SK-N-SH treated with all-trans-retinoic acid at 6 μM for 48 hours (cell line): ENCODE measurements around the gene SELENOK.

Experiments
- ATAC-seq: fragments of 200-7000 bp; cut with Tn5 transposase; 3 replicates; pipeline ENCODE4 v1.9.1; 2020; ENCODE audit warnings: mild to moderate bottlenecking, moderate library complexity
- ARNTL ChIP-seq: fragments of 450-650 bp; formaldehyde crosslinking; IDR thresholded peaks from 2 replicates; pipeline ENCODE4 v1.5.0; 2020; ENCODE audit warnings: low read depth, mild to moderate bottlenecking, moderate library complexity, borderline replicate concordance
- BACH2 ChIP-seq: fragments of 250-450 bp; sonication (Bioruptor Pico); IDR thresholded peaks from 2 replicates; pipeline ENCODE4 v1.9.0; 2021; ENCODE audit warnings: mild to moderate bottlenecking, borderline replicate concordance
- CSRNP3 ChIP-seq: fragments of 250-450 bp; sonication (Bioruptor Pico); IDR thresholded peaks from 2 replicates; pipeline ENCODE4 v1.5.1; 2021; ENCODE audit warnings: mild to moderate bottlenecking, moderate library complexity
- ESRRG ChIP-seq: fragments of 250-450 bp; sonication (Bioruptor Pico); IDR thresholded peaks from 2 replicates; pipeline ENCODE4 v1.6.1; 2021; ENCODE audit warnings: mild to moderate bottlenecking
- GLIS3 ChIP-seq: fragments of 250-450 bp; sonication (Bioruptor Pico); IDR thresholded peaks from 2 replicates; pipeline ENCODE4 v1.5.0; 2020; ENCODE audit warnings: mild to moderate bottlenecking, moderate library complexity
- ISL1 ChIP-seq: fragments of 250-450 bp; sonication (Bioruptor Pico); IDR thresholded peaks from 2 replicates; pipeline ENCODE4 v2.1.2; 2022; ENCODE audit warnings: mild to moderate bottlenecking, moderate library complexity
- OSR1 ChIP-seq: fragments of 250-450 bp; sonication (Bioruptor Pico); IDR thresholded peaks from 2 replicates; pipeline ENCODE4 v1.8.0; 2022; ENCODE audit warnings: moderate library complexity, mild to moderate bottlenecking, inconsistent platforms
- PATZ1 ChIP-seq: fragments of 250-450 bp; sonication (Bioruptor Pico); IDR thresholded peaks from 2 replicates; pipeline ENCODE4 v1.8.0; 2020; ENCODE audit warnings: mild to moderate bottlenecking, moderate library complexity, borderline replicate concordance
- PPARA ChIP-seq: fragments of 250-450 bp; sonication (Bioruptor Pico); IDR thresholded peaks from 2 replicates; pipeline ENCODE4 v1.5.0; 2020; ENCODE audit warnings: mild to moderate bottlenecking, borderline replicate concordance
- RARB ChIP-seq: fragments of 250-450 bp; sonication (Bioruptor Pico); IDR thresholded peaks from 2 replicates; pipeline ENCODE4 v1.8.0; 2021; ENCODE audit warnings: mild to moderate bottlenecking, moderate library complexity
- SNAI2 ChIP-seq: fragments of 250-450 bp; sonication (Bioruptor Pico); IDR thresholded peaks from 2 replicates; pipeline ENCODE4 v1.5.0; 2020; ENCODE audit warnings: mild to moderate bottlenecking, moderate library complexity
- TCF4 ChIP-seq: fragments of 250-450 bp; sonication (Bioruptor Pico); IDR thresholded peaks from 2 replicates; pipeline ENCODE4 v1.8.0; 2021; ENCODE audit warnings: mild to moderate bottlenecking, moderate library complexity, borderline replicate concordance
- TSHZ2 ChIP-seq: fragments of 250-450 bp; sonication (Bioruptor Pico); IDR thresholded peaks from 2 replicates; pipeline ENCODE4 v1.5.0; 2020; ENCODE audit warnings: mild to moderate bottlenecking, moderate library complexity
- ZC3H10 ChIP-seq: fragments of 250-450 bp; sonication (Bioruptor Pico); IDR thresholded peaks from 2 replicates; pipeline ENCODE4 v1.5.1; 2021; ENCODE audit warnings: mild to moderate bottlenecking, moderate library complexity
- ZFP3 ChIP-seq: fragments of 250-450 bp; sonication (Bioruptor Pico); IDR thresholded peaks from 2 replicates; pipeline ENCODE4 v1.5.0; 2020; ENCODE audit warnings: mild to moderate bottlenecking, moderate library complexity
- ZFP30 ChIP-seq: fragments of 450-650 bp; formaldehyde crosslinking; IDR thresholded peaks from 2 replicates; pipeline ENCODE4 v1.5.0; 2022; ENCODE audit warnings: mild to moderate bottlenecking, moderate library complexity
- ZNF70 ChIP-seq: fragments of 450-650 bp; formaldehyde crosslinking; IDR thresholded peaks from 2 replicates; pipeline ENCODE4 v1.5.0; 2020; ENCODE audit warnings: mild to moderate bottlenecking, moderate library complexity

SELENOK gene

GRCh38 chr3:53885239-53885638 lies 6.4 kb downstream of the SELENOK start:
- TF ChIP-seq OSR1 (CRISPR knock-in tag), result no peak
- no peak for TF ChIP-seq ZNF70 (CRISPR knock-in tag)
- TF ChIP-seq TCF4 (CRISPR knock-in tag), result no peak
- no peak for ATAC-seq

- ATAC-seq, result no peak
- TF ChIP-seq ISL1 (CRISPR knock-in tag) (no peak), ZNF70 (CRISPR knock-in tag) (no peak), BACH2 (CRISPR knock-in tag) (no peak), SNAI2 (no peak)
These were observed 7.0 kb downstream of the SELENOK start for GRCh38 chr3:53884623-53885022.

- no peak for ATAC-seq
- TF ChIP-seq ISL1 (CRISPR knock-in tag) (no peak), ZFP3 (CRISPR knock-in tag) (no peak), TSHZ2 (CRISPR knock-in tag) (no peak), CSRNP3 (CRISPR knock-in tag) (no peak), PPARA (CRISPR knock-in tag) (no peak)
These were observed 8.7 kb downstream of the SELENOK start for GRCh38 chr3:53883008-53883407.

- TF ChIP-seq SNAI2 (no peak), PATZ1 (peak; percentile 74; the same call in 1 of the 2 replicates), GLIS3 (CRISPR knock-in tag) (no peak), ZC3H10 (CRISPR knock-in tag) (no peak), ZFP30 (CRISPR knock-in tag) (no peak), ARNTL (CRISPR knock-in tag) (no peak), TCF4 (CRISPR knock-in tag) (no peak)
- ATAC-seq, result peak; percentile 96
These were observed 9.7 kb downstream of the SELENOK start, which contains the start of gene ACTR8 for GRCh38 chr3:53881691-53882593. TSS of gene ACTR8 (minus strand) at chr3:53882152. CDS start at chr3:53882101, 51 bp downstream.

GRCh38 chr3:53880396-53881345 lies 11.0 kb downstream of the SELENOK start:
- peak; percentile 5 for ATAC-seq
- TF ChIP-seq BACH2 (CRISPR knock-in tag), result no peak
- no peak for TF ChIP-seq ZFP3 (CRISPR knock-in tag)
- no peak for TF ChIP-seq TSHZ2 (CRISPR knock-in tag)
- TF ChIP-seq ESRRG (CRISPR knock-in tag), result no peak
- TF ChIP-seq SNAI2, result no peak
- no peak for TF ChIP-seq RARB (CRISPR knock-in tag)
